ENCODE data around the gene CDH6. TPM values are rescaled to one million over a fixed set of nuclear protein-coding genes. Genes with fewer than 3 reads are reported as not detected.

CDH6 gene
- total and polyA plus RNA-seq, 8 donors = 0.31 to 10.4 (median 0.65) TPM

- Histone ChIP-seq H3K27me3 (no peaks in the 10 kb centered on the region), H3K4me1 (no peaks in the 10 kb centered on the region), H3K9me3 (no peaks in the 10 kb centered on the region), H3K27ac (no peak overlapping the region), H3K4me3 (no peak overlapping the region), H3K36me3 (no peaks in the 10 kb centered on the region)
- intact Hi-C loops (cut with DNase I) = no loop called here
- no peak for TF ChIP-seq CTCF (IDR thresholded peaks at IDR 0.05)
- 89 to 100% methylated on average over 1 of the region's 1 CpG for WGBS, 2 donors
- DNase-seq (no peak), FAIRE-seq (no peak), ATAC-seq (no peak)
These were observed 51.4 kb downstream of the CDH6 start for GRCh38 chr5:31244921-31245320.

GRCh38 chr5:31247381-31247780 lies 53.9 kb downstream of the CDH6 start:
- Histone ChIP-seq H3K36me3 (no peaks in the 10 kb centered on the region), H3K27me3 (no peaks in the 10 kb centered on the region), H3K9me3 (no peaks in the 10 kb centered on the region), H3K27ac (no peak overlapping the region), H3K4me3 (no peak overlapping the region), H3K4me1 (no peaks in the 10 kb centered on the region)
- FAIRE-seq (no peak), ATAC-seq (no peak), DNase-seq (no peak)
- no peak for TF ChIP-seq CTCF (IDR thresholded peaks at IDR 0.05)
- intact Hi-C loops (cut with DNase I) = no loop called here

GRCh38 chr5:31250201-31250600 lies 56.7 kb downstream of the CDH6 start:
- Histone ChIP-seq H3K36me3 (no peaks in the 10 kb centered on the region), H3K27me3 (no peaks in the 10 kb centered on the region), H3K27ac (no peak overlapping the region), H3K9me3 (no peaks in the 10 kb centered on the region), H3K4me3 (no peak overlapping the region), H3K4me1 (no peaks in the 10 kb centered on the region)
- 65 to 71% methylated on average over 3 of the region's 3 CpGs for WGBS, 2 donors
- no peak for DNase-seq
- intact Hi-C loops (cut with DNase I) = no loop called here
- ATAC-seq = no peak
- no peak for FAIRE-seq
- no peak for TF ChIP-seq CTCF (IDR thresholded peaks at IDR 0.05)

- FAIRE-seq (no peak), DNase-seq (no peak), ATAC-seq (no peak)
- WGBS, 2 donors = 72 to 82% methylated on average over 4 of the region's 4 CpGs
- no peaks in the 10 kb centered on the region for H3K27me3 ChIP-seq
- H3K27ac ChIP-seq = no peak overlapping the region
- intact Hi-C loops (cut with DNase I) = no loop called here
- no peak for TF ChIP-seq CTCF (IDR thresholded peaks at IDR 0.05)
- H3K4me1 ChIP-seq = no peaks in the 10 kb centered on the region
- H3K9me3 ChIP-seq = no peaks in the 10 kb centered on the region
- H3K4me3 ChIP-seq = no peak overlapping the region
- H3K36me3 ChIP-seq = no peaks in the 10 kb centered on the region
These were observed 57.5 kb downstream of the CDH6 start for GRCh38 chr5:31251032-31251431.

GRCh38 chr5:31255041-31255440 lies 61.6 kb downstream of the CDH6 start:
- TF ChIP-seq CTCF (IDR thresholded peaks at IDR 0.05) = no peak
- WGBS, 2 donors = 68 to 84% methylated on average over 10 of the region's 10 CpGs
- no peak for DNase-seq
- no peak for FAIRE-seq
- Histone ChIP-seq H3K27me3 (no peaks in the 10 kb centered on the region), H3K36me3 (no peaks in the 10 kb centered on the region), H3K4me1 (no peaks in the 10 kb centered on the region), H3K4me3 (no peak overlapping the region), H3K27ac (no peak overlapping the region), H3K9me3 (no peaks in the 10 kb centered on the region)
- intact Hi-C loops (cut with DNase I) = no loop called here
- ATAC-seq = no peak
